Mononuclear cell (primary cell): ENCODE data around the gene CTNS. TPM values are rescaled to one million over a fixed set of nuclear protein-coding genes. Genes with fewer than 3 reads are reported as not detected.
"Not testable (repeated sequence)": the region's sequence is repeated elsewhere in the genome, so short reads cannot be mapped to it uniquely, and the experiment has no call there.

Experiments used
- H3K27me3 ChIP-seq: 2 replicates; pipeline ENCODE4 v1.6.0; 2011; ENCODE audit warnings: low read length, control low read depth; ENCODE audit not compliant: insufficient read depth
- H3K4me1 ChIP-seq: 2 replicates; pipeline ENCODE4 v1.5.1; 2011; ENCODE audit warnings: mild to moderate bottlenecking, low read length, control low read depth; ENCODE audit not compliant: insufficient read depth
- H3K4me3 ChIP-seq: 2 replicates; pipeline ENCODE4 v1.5.1; 2011; ENCODE audit warnings: mild to moderate bottlenecking, low read length, moderate library complexity
- H3K9me3 ChIP-seq: 2 replicates; pipeline ENCODE4 v1.5.1; 2011; ENCODE audit warnings: low read depth, mild to moderate bottlenecking, control low read depth, low read length
- total RNA-seq: library from RNA; depleted of rRNA; stranded (reverse); fragments of >200 nt; gene quantifications from one replicate; pipeline ENCODE4 v1.2.3, GENCODE V29; 2012

Gene CTNS
- total RNA-seq, 1 donor: 4.5 TPM

GRCh38 chr17:3698139-3698538, 61.6 kb downstream of the CTNS start:
- peaks cover 32% of the 10 kb centered on the region for H3K4me1 ChIP-seq
- no peaks in the 10 kb centered on the region for H3K9me3 ChIP-seq
- no peaks in the 10 kb centered on the region for H3K27me3 ChIP-seq
- no peak overlapping the region for H3K4me3 ChIP-seq

GRCh38 chr17:3699951-3700350, 63.4 kb downstream of the CTNS start:
- Histone ChIP-seq H3K4me3 (no peak overlapping the region), H3K4me1 (peaks cover 19% of the 10 kb centered on the region), H3K27me3 (no peaks in the 10 kb centered on the region), H3K9me3 (no peaks in the 10 kb centered on the region)

GRCh38 chr17:3702041-3702539, 65.5 kb downstream of the CTNS start:
- H3K4me1 ChIP-seq, H3K9me3 ChIP-seq, H3K4me3 ChIP-seq, H3K27me3 ChIP-seq: not testable (repeated sequence)

- H3K9me3 ChIP-seq: no peaks in the 10 kb centered on the region
- H3K4me3 ChIP-seq: no peak overlapping the region
- peaks cover 17% of the 10 kb centered on the region for H3K4me1 ChIP-seq
- H3K27me3 ChIP-seq: no peaks in the 10 kb centered on the region
Observed at GRCh38 chr17:3704931-3705717, 68.6 kb downstream of the CTNS start.

GRCh38 chr17:3705718-3705984, 69.1 kb downstream of the CTNS start:
- H3K4me3 ChIP-seq, H3K9me3 ChIP-seq, H3K27me3 ChIP-seq: not testable (repeated sequence)
- peaks cover 22% of the 10 kb centered on the region for H3K4me1 ChIP-seq

GRCh38 chr17:3708366-3708765, 71.8 kb downstream of the CTNS start:
- H3K4me3 ChIP-seq: no peak overlapping the region
- H3K27me3 ChIP-seq: no peaks in the 10 kb centered on the region
- H3K4me1 ChIP-seq: peaks cover 46% of the 10 kb centered on the region
- H3K9me3 ChIP-seq: no peaks in the 10 kb centered on the region

GRCh38 chr17:3710951-3711383, 74.4 kb downstream of the CTNS start:
- Histone ChIP-seq H3K27me3 (no peaks in the 10 kb centered on the region), H3K4me3 (no peak overlapping the region), H3K4me1 (peaks cover 43% of the 10 kb centered on the region), H3K9me3 (no peaks in the 10 kb centered on the region)

Other genes starting within 250 kb of the CTNS start
- 0.10 TPM for gene OR1E1, start 238.3 kb upstream of the CTNS start, total RNA-seq
- gene OR3A3, start 225.4 kb upstream of the CTNS start, total RNA-seq: not detected
- not detected for gene OR1E2, start 202.9 kb upstream of the CTNS start, total RNA-seq
- gene SPATA22, start 164.9 kb upstream of the CTNS start, total RNA-seq: not detected
- gene ASPA, start 160.8 kb upstream of the CTNS start, total RNA-seq: not detected
- 0.21 TPM for gene TRPV3, start 78.9 kb upstream of the CTNS start, total RNA-seq
- 1.2 TPM for gene TRPV1, start 27.3 kb upstream of the CTNS start, total RNA-seq
- 4.7 TPM for gene SHPK, start 510 bp upstream of the CTNS start, total RNA-seq
- 25.4 TPM for gene TAX1BP3, start 31.8 kb downstream of the CTNS start, total RNA-seq
- 15.5 TPM for gene EMC6, start 32.1 kb downstream of the CTNS start, total RNA-seq
- gene P2RX5, start 59.4 kb downstream of the CTNS start, total RNA-seq: 15.6 TPM
- gene HASPIN, start 87.1 kb downstream of the CTNS start, total RNA-seq: 0.52 TPM
- 23.1 TPM for gene ITGAE, start 164.4 kb downstream of the CTNS start, total RNA-seq
- 24.1 TPM for gene NCBP3, start 209.5 kb downstream of the CTNS start, total RNA-seq